ENCODE data around the gene RGS7BP. TPM values are rescaled to one million over a fixed set of nuclear protein-coding genes. Genes with fewer than 3 reads are reported as not detected.

RGS7BP gene
- total RNA-seq, 1 experiment from 2014 or later: not detected

- Histone ChIP-seq H4K20me1 (ENCODE audit: insufficient read depth) (no peaks in the 10 kb centered on the region), H3K27me3 (ENCODE audit: insufficient read depth, low read depth) (peaks cover 29% of the 10 kb centered on the region; the same call in 1 of the 2 replicates), H3K4me2 (no peak overlapping the region), H3K9me3 (ENCODE audit: insufficient read depth, low read depth) (no peaks in the 10 kb centered on the region), H3K4me1 (replicated peaks; ENCODE audit: insufficient read depth) (no peaks in the 10 kb centered on the region), H3K9me2 (ENCODE audit: insufficient read depth) (no peaks in the 10 kb centered on the region), H3F3A (ENCODE audit: insufficient read depth, low read depth) (no peaks in the 10 kb centered on the region), H3K79me2 (ENCODE audit: low read depth) (no peaks in the 10 kb centered on the region), H2AFZ (no peak overlapping the region), H3K4me3 (no peak overlapping the region), H3K36me3 (ENCODE audit: low read depth) (no peaks in the 10 kb centered on the region), H3K27ac (no peak overlapping the region)
- ChIA-PET POLR2A (ENCODE audit: unreplicated experiment) (no interaction called here), CTCF (no interaction called here)
- BruUV-seq (replicated peaks): no TSS peak
- no peak for DNase-seq
- intact Hi-C loops (cut with micrococcal nuclease; ENCODE audit: unreplicated experiment): no loop called here
- TF ChIP-seq EZH2 (IDR thresholded peaks at IDR 0.05; ENCODE audit: low read depth): no peak
- no peak for TF ChIP-seq CTCF (conservative IDR thresholded peaks at IDR 0.05)
Measured at GRCh38 chr5:64507264-64507605, 1.4 kb downstream of the RGS7BP start.

- Histone ChIP-seq H3K4me3 (no peak overlapping the region), H3K9me2 (ENCODE audit: insufficient read depth) (no peaks in the 10 kb centered on the region), H3K9me3 (ENCODE audit: insufficient read depth, low read depth) (no peaks in the 10 kb centered on the region), H2AFZ (no peak overlapping the region), H3K4me1 (replicated peaks; ENCODE audit: insufficient read depth) (no peaks in the 10 kb centered on the region), H3K79me2 (ENCODE audit: low read depth) (no peaks in the 10 kb centered on the region), H3K27ac (no peak overlapping the region), H4K20me1 (ENCODE audit: insufficient read depth) (no peaks in the 10 kb centered on the region), H3K4me2 (no peak overlapping the region), H3K36me3 (ENCODE audit: low read depth) (no peaks in the 10 kb centered on the region), H3K27me3 (ENCODE audit: insufficient read depth, low read depth) (peaks cover 32% of the 10 kb centered on the region; the same call in 1 of the 2 replicates), H3F3A (ENCODE audit: insufficient read depth, low read depth) (no peaks in the 10 kb centered on the region)
- no peak for TF ChIP-seq CTCF (conservative IDR thresholded peaks at IDR 0.05)
- no peak for TF ChIP-seq EZH2 (IDR thresholded peaks at IDR 0.05; ENCODE audit: low read depth)
- BruUV-seq (replicated peaks): no TSS peak
- no peak for DNase-seq
- POLR2A ChIA-PET (ENCODE audit: unreplicated experiment): no interaction called here
- intact Hi-C loops (cut with micrococcal nuclease; ENCODE audit: unreplicated experiment): no loop called here
- CTCF ChIA-PET: no interaction called here
Measured at GRCh38 chr5:64509828-64510227, 4.0 kb downstream of the RGS7BP start.

- TF ChIP-seq EZH2 (IDR thresholded peaks at IDR 0.05; ENCODE audit: low read depth): no peak
- no peak for TF ChIP-seq CTCF (conservative IDR thresholded peaks at IDR 0.05)
- CTCF ChIA-PET: no interaction called here
- BruUV-seq (replicated peaks): no TSS peak
Measured at GRCh38 chr5:64513492-64513891, 7.7 kb downstream of the RGS7BP start.

More at GRCh38 chr5:64513492-64513891, 7.7 kb downstream of the RGS7BP start:
- H3K27me3 ChIP-seq (ENCODE audit: insufficient read depth, low read depth): peaks cover 20% of the 10 kb centered on the region; the same call in 1 of the 2 replicates
- DNase-seq: no peak
- H3K79me2 ChIP-seq (ENCODE audit: low read depth): no peaks in the 10 kb centered on the region
- intact Hi-C loops (cut with micrococcal nuclease; ENCODE audit: unreplicated experiment): no loop called here
- H3K4me1 ChIP-seq (replicated peaks; ENCODE audit: insufficient read depth): no peaks in the 10 kb centered on the region
- no peak overlapping the region for H3K4me3 ChIP-seq
- no peak overlapping the region for H3K27ac ChIP-seq
- H3F3A ChIP-seq (ENCODE audit: insufficient read depth, low read depth): no peaks in the 10 kb centered on the region
- no peaks in the 10 kb centered on the region for H3K36me3 ChIP-seq (ENCODE audit: low read depth)
- H3K9me3 ChIP-seq (ENCODE audit: insufficient read depth, low read depth): no peaks in the 10 kb centered on the region
- no peaks in the 10 kb centered on the region for H3K9me2 ChIP-seq (ENCODE audit: insufficient read depth)
- no peak overlapping the region for H3K4me2 ChIP-seq
- H2AFZ ChIP-seq: no peak overlapping the region
- H4K20me1 ChIP-seq (ENCODE audit: insufficient read depth): no peaks in the 10 kb centered on the region
- POLR2A ChIA-PET (ENCODE audit: unreplicated experiment): no interaction called here
